GM23338 (cell line): Measurements from ENCODE around the gene TLCD3B.

Source experiments
- JUNB ChIP-seq: IDR thresholded peaks from one replicate; pipeline ENCODE4 v1.6.1; 2016; ENCODE audit warnings: antibody characterized with exemption; ENCODE audit not compliant: unreplicated experiment
- TF ChIP-seq, protein P1 (sequence below), 2 experiments: fragments of 200-600 bp in 1 of 2; sonication (generic) in 1 of 2; conservative IDR thresholded peaks; 2 replicates each; pipeline versions ENCODE4 v1.5.1 to v1.6.1; 2016 to 2017; ENCODE audit warnings: antibody characterized with exemption in 2 of 2, low read depth in 2 of 2, mild to moderate bottlenecking in 2 of 2, moderate library complexity in 1 of 2

- TF ChIP-seq, protein P1, sequence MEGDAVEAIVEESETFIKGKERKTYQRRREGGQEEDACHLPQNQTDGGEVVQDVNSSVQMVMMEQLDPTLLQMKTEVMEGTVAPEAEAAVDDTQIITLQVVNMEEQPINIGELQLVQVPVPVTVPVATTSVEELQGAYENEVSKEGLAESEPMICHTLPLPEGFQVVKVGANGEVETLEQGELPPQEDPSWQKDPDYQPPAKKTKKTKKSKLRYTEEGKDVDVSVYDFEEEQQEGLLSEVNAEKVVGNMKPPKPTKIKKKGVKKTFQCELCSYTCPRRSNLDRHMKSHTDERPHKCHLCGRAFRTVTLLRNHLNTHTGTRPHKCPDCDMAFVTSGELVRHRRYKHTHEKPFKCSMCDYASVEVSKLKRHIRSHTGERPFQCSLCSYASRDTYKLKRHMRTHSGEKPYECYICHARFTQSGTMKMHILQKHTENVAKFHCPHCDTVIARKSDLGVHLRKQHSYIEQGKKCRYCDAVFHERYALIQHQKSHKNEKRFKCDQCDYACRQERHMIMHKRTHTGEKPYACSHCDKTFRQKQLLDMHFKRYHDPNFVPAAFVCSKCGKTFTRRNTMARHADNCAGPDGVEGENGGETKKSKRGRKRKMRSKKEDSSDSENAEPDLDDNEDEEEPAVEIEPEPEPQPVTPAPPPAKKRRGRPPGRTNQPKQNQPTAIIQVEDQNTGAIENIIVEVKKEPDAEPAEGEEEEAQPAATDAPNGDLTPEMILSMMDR (conservative IDR thresholded peaks at IDR 0.05; ENCODE audit: low read depth in 2 of 2): no peak
- TF ChIP-seq JUNB: no peak
Measured at GRCh38 chr16:30026449-30026848, 4.6 kb downstream of the TLCD3B start.
